WTC11 (cell line): ENCODE data around the gene MMRN1. TPM values are rescaled to one million over a fixed set of nuclear protein-coding genes. Genes with fewer than 3 reads are reported as not detected.

Experiments
- ATAC-seq: fragments of 200-7000 bp; cut with Tn5 transposase; 2 replicates; pipeline ENCODE4 v1.10.0; 2021; ENCODE audit warnings: mild to moderate bottlenecking, moderate library complexity
- CTCF ChIA-PET: fragments of 300-600 bp; sonication (Branson Sonifier 250); formaldehyde crosslinking; loops from one replicate; lab custom pipeline; 2021; ENCODE audit warnings: antibody characterized with exemption; lab: Charles Lee
- POLR2A ChIA-PET: fragments of 350-600 bp; sonication (Branson Sonifier 250); formaldehyde crosslinking; loops from one replicate; lab custom pipeline; 2021; ENCODE audit warnings: antibody characterized with exemption; lab: Charles Lee
- DNase-seq: peaks from one replicate; pipeline ENCODE4 v3.0.0; 2021; ENCODE audit warnings: low spot score
- H3K27ac Mint-ChIP-seq: 2 replicates; pipeline ENCODE4 v1.8.0; 2021; ENCODE audit warnings: mixed read lengths
- H3K27me3 Mint-ChIP-seq: 2 replicates; pipeline ENCODE4 v1.8.0; 2021; ENCODE audit warnings: low read depth, mild to moderate bottlenecking, moderate library complexity, mixed read lengths
- H3K36me3 Mint-ChIP-seq: 2 replicates; pipeline ENCODE4 v1.8.0; 2021; ENCODE audit warnings: mixed read lengths
- H3K4me1 Mint-ChIP-seq: 2 replicates; pipeline ENCODE4 v1.8.0; 2022; ENCODE audit warnings: mixed read lengths
- H3K4me3 Mint-ChIP-seq: 2 replicates; pipeline ENCODE4 v1.8.0; 2021; ENCODE audit warnings: mild to moderate bottlenecking, moderate library complexity, mixed read lengths
- H3K9me3 Mint-ChIP-seq: 2 replicates; pipeline ENCODE4 v1.8.0; 2021; ENCODE audit warnings: mixed read lengths
- ATF1 ChIP-seq: sonication (generic); formaldehyde crosslinking; IDR thresholded peaks from 2 replicates; pipeline ENCODE4 v1.8.1; 2023; ENCODE audit warnings: mild to moderate bottlenecking, moderate library complexity, missing genetic modification reagents
- E2F1 ChIP-seq: sonication (generic); formaldehyde crosslinking; IDR thresholded peaks from 2 replicates; pipeline ENCODE4 v1.8.0; 2022; ENCODE audit warnings: mild to moderate bottlenecking, missing genetic modification reagents
- FOXP1 ChIP-seq: sonication (generic); formaldehyde crosslinking; IDR thresholded peaks from 2 replicates; pipeline ENCODE4 v1.8.0; 2022; ENCODE audit warnings: missing genetic modification reagents, mild to moderate bottlenecking, moderate library complexity, borderline replicate concordance
- FOXP4 ChIP-seq: sonication (generic); formaldehyde crosslinking; IDR thresholded peaks from 2 replicates; pipeline ENCODE4 v1.8.0; 2022; ENCODE audit warnings: mild to moderate bottlenecking, missing genetic modification reagents
- GTF2I ChIP-seq: fragments of 250-450 bp; sonication (Bioruptor Pico); conservative IDR thresholded peaks from 2 replicates; pipeline ENCODE4 v1.4.0; 2021; ENCODE audit warnings: mild to moderate bottlenecking
- MYBL2 ChIP-seq: sonication (generic); formaldehyde crosslinking; IDR thresholded peaks from 2 replicates; pipeline ENCODE4 v1.8.1; 2023; ENCODE audit warnings: mild to moderate bottlenecking, moderate library complexity, missing genetic modification reagents
- NFE2L1 ChIP-seq: sonication (generic); formaldehyde crosslinking; IDR thresholded peaks from 2 replicates; pipeline ENCODE4 v1.8.1; 2023; ENCODE audit warnings: missing genetic modification reagents
- NFYB ChIP-seq: sonication (generic); formaldehyde crosslinking; conservative IDR thresholded peaks from 2 replicates; pipeline ENCODE4 v1.8.0; 2022; ENCODE audit warnings: low read depth, missing genetic modification reagents
- NR2C2 ChIP-seq: sonication (generic); formaldehyde crosslinking; IDR thresholded peaks from 2 replicates; pipeline ENCODE4 v1.8.0; 2022; ENCODE audit warnings: mild to moderate bottlenecking, missing genetic modification reagents
- OVOL2 ChIP-seq: fragments of 250-450 bp; sonication (Bioruptor Pico); IDR thresholded peaks from 2 replicates; pipeline ENCODE4 v1.9.0; 2021; ENCODE audit warnings: mild to moderate bottlenecking, borderline replicate concordance
- SMAD3 ChIP-seq: sonication (generic); formaldehyde crosslinking; IDR thresholded peaks from 2 replicates; pipeline ENCODE4 v1.8.0; 2022; ENCODE audit warnings: missing genetic modification reagents, mild to moderate bottlenecking, borderline replicate concordance
- TCF7 ChIP-seq: sonication (generic); formaldehyde crosslinking; IDR thresholded peaks from 2 replicates; pipeline ENCODE4 v1.8.0; 2022; ENCODE audit warnings: mild to moderate bottlenecking, low read depth, missing genetic modification reagents, moderate library complexity
- ZBTB21 ChIP-seq: sonication (generic); formaldehyde crosslinking; IDR thresholded peaks from 2 replicates; pipeline ENCODE4 v1.8.1; 2023; ENCODE audit warnings: mild to moderate bottlenecking, missing genetic modification reagents, borderline replicate concordance
- ZNF121 ChIP-seq: sonication (generic); formaldehyde crosslinking; IDR thresholded peaks from 2 replicates; pipeline ENCODE4 v1.8.0; 2023; ENCODE audit warnings: missing genetic modification reagents
- ZNF219 ChIP-seq: sonication (generic); formaldehyde crosslinking; IDR thresholded peaks from 2 replicates; pipeline ENCODE4 v1.8.0; 2023; ENCODE audit warnings: missing genetic modification reagents, mild to moderate bottlenecking, borderline replicate concordance
- ZNF423 ChIP-seq: fragments of 250-450 bp; sonication (Bioruptor Pico); IDR thresholded peaks from 2 replicates; pipeline ENCODE4 v2.1.2; 2022; ENCODE audit warnings: mild to moderate bottlenecking, moderate library complexity
- total RNA-seq: library from RNA; stranded (reverse); gene quantifications from 3 replicates; pipeline ENCODE4 v1.2.3, GENCODE V29; 2021
- TF ChIP-seq, protein P1 (sequence below): fragments of 250-450 bp; sonication (Bioruptor Pico); IDR thresholded peaks from 2 replicates; pipeline ENCODE4 v1.9.0; 2021; ENCODE audit warnings: mild to moderate bottlenecking
- TF ChIP-seq, protein P2 (sequence below): sonication (generic); formaldehyde crosslinking; IDR thresholded peaks from 2 replicates; pipeline ENCODE4 v1.8.0; 2023; ENCODE audit warnings: missing genetic modification reagents

MMRN1 gene
- total RNA-seq, 1 experiment from 2014 or later: not detected

DNA sequence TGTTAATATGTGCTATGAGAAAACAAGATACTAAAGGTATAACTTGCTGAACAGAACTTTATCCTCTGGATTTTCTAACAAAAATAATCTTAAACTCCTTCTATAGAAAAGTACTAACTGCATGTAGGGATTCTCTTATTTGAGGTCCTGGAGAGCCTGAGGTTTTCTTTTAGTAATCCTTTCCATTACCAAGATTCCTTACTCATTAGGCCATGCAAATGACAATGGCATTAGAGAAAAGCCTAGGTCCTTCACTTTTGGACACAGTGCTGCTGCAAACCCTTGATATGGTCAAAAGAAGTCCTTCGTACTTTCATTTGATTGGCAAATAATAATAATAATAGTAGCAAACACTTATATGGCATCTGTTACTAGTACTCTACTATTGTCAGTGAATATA, 3.2 kb downstream of the MMRN1 start (continued):
- TF ChIP-seq ZBTB21 (CRISPR knock-in tag) (no peak), ZNF219 (CRISPR knock-in tag) (no peak), SMAD3 (CRISPR knock-in tag) (no peak), FOXP4 (CRISPR knock-in tag) (no peak), NFE2L1 (no peak), ATF1 (CRISPR knock-in tag) (no peak), E2F1 (no peak), NFYB (no peak), ZNF121 (CRISPR knock-in tag) (no peak), MYBL2 (CRISPR knock-in tag) (no peak)

- Mint-ChIP-seq H3K4me1 (no peaks in the 10 kb centered on the region), H3K27me3 (no peaks in the 10 kb centered on the region), H3K27ac (no peak overlapping the region), H3K36me3 (no peaks in the 10 kb centered on the region), H3K9me3 (no peaks in the 10 kb centered on the region), H3K4me3 (no peak overlapping the region)
- CTCF ChIA-PET: interaction anchor here (2.2 kb wide), 1 partner anchor 257 kb away, joined by 7 read pairs; no protein-coding TSS in a partner anchor
- DNase-seq (no peak), ATAC-seq (no peak; the same call in 1 of the 2 replicates)
- TF ChIP-seq NFYB (no peak), FOXP1 (no peak), NR2C2 (no peak)
- POLR2A ChIA-PET: no interaction called here
Observed at GRCh38 chr4:89898304-89898716, 3.7 kb downstream of the MMRN1 start.

- TF ChIP-seq, protein P1, sequence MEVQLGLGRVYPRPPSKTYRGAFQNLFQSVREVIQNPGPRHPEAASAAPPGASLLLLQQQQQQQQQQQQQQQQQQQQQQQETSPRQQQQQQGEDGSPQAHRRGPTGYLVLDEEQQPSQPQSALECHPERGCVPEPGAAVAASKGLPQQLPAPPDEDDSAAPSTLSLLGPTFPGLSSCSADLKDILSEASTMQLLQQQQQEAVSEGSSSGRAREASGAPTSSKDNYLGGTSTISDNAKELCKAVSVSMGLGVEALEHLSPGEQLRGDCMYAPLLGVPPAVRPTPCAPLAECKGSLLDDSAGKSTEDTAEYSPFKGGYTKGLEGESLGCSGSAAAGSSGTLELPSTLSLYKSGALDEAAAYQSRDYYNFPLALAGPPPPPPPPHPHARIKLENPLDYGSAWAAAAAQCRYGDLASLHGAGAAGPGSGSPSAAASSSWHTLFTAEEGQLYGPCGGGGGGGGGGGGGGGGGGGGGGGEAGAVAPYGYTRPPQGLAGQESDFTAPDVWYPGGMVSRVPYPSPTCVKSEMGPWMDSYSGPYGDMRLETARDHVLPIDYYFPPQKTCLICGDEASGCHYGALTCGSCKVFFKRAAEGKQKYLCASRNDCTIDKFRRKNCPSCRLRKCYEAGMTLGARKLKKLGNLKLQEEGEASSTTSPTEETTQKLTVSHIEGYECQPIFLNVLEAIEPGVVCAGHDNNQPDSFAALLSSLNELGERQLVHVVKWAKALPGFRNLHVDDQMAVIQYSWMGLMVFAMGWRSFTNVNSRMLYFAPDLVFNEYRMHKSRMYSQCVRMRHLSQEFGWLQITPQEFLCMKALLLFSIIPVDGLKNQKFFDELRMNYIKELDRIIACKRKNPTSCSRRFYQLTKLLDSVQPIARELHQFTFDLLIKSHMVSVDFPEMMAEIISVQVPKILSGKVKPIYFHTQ (CRISPR knock-in tag): no peak
- TF ChIP-seq GTF2I (CRISPR knock-in tag): no peak
- no peak for TF ChIP-seq OVOL2 (CRISPR knock-in tag)
- TF ChIP-seq TCF7 (CRISPR knock-in tag): no peak
- TF ChIP-seq, protein P2, sequence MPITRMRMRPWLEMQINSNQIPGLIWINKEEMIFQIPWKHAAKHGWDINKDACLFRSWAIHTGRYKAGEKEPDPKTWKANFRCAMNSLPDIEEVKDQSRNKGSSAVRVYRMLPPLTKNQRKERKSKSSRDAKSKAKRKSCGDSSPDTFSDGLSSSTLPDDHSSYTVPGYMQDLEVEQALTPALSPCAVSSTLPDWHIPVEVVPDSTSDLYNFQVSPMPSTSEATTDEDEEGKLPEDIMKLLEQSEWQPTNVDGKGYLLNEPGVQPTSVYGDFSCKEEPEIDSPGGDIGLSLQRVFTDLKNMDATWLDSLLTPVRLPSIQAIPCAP (CRISPR knock-in tag): no peak
- TF ChIP-seq NFYB: no peak
- TF ChIP-seq ZNF423 (CRISPR knock-in tag): no peak
- TF ChIP-seq E2F1: no peak
- TF ChIP-seq, all 79 proteins: peak for 0
- POLR2A ChIA-PET: no interaction called here
- Mint-ChIP-seq H3K4me3 (no peak overlapping the region), H3K9me3 (no peaks in the 10 kb centered on the region), H3K27me3 (no peaks in the 10 kb centered on the region), H3K36me3 (no peaks in the 10 kb centered on the region), H3K27ac (no peak overlapping the region), H3K4me1 (no peaks in the 10 kb centered on the region)
- DNase-seq (no peak), ATAC-seq (no peak)
- CTCF ChIA-PET: interaction anchor here (2.2 kb wide), 1 partner anchor 258 kb away, joined by 7 read pairs; no protein-coding TSS in a partner anchor
Observed at GRCh38 chr4:89899152-89899551, 4.5 kb downstream of the MMRN1 start.
